8988T (cell line): ENCODE measurements around the gene AGK.

Source experiments
- DNase-seq: peaks from one replicate; pipeline ENCODE4 v3.0.0; 2011

AGK gene

GRCh38 chr7:141551094-141551781, at the start of gene AGK:
Gene AGK (plus strand): TSS chr7:141551410. CDS start chr7:141555467, 4,057 bp downstream.
- peak; percentile 63 for DNase-seq

- no peak for DNase-seq
These were observed 49.8 kb upstream of the AGK start for GRCh38 chr7:141501451-141501850.

DNA sequence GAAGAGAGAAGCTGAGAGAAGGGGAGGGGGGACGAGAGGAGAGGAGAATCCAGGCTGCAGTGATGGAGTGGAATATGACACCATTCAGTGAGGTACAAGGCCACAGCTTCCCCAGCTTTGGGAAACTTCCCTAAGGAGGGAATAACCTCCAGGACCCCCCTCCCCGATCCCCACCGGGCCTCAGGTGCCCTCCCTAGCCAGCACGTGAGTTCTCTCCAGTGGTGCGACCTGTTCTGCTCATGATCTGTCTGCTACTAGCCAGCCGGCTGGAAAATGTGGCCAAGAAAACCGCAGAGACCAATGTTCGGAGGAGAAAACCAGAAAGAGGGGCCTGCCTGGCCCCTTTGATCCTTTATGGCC, 39.9 kb upstream of the AGK start:
- no peak for DNase-seq

- no peak for DNase-seq
These were observed 39.4 kb upstream of the AGK start for GRCh38 chr7:141511676-141512396.

DNA sequence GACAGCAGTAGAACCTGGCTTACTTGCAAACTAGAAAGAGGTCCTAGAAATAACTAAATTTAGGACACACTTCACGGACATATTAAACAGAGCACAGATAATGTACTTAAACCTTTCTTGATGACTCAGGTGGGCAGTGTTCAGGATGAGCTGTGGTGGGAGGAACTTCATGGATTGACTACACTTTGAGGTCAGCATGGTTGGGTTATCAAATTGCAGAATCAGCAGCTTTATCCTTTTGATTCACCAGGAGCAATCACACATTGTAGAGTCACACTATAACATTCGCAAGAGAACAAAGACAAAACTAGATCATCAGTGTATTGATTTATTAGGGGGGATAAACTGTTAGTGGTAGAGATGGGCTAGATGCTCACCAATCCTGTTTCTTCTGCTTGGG, 38.6 kb upstream of the AGK start:
- no peak for DNase-seq

GRCh38 chr7:141513720-141514119, 37.5 kb upstream of the AGK start:
- DNase-seq = no peak

DNA sequence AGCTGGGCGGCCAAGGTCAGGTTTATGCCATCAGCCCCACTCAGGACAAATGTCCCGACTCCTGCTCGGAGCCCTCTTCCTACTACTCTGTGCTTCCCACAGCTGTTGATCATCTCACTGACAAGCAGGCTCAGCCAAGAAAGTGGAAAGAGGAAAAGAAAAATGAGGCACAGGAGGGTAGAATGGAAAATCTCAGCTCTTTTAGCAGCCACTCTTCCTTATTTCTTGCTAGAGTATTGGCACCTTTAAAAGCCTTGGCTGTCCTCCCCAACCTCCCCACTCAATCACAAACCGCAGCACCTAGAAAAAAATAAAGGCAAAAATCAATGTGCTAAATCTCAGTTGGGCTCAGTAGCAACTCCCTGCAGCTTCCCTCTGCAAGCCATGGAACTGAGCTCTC, 35.3 kb upstream of the AGK start:
- DNase-seq = no peak

GRCh38 chr7:141519623-141520022, 31.6 kb upstream of the AGK start:
- DNase-seq = no peak

GRCh38 chr7:141522657-141523342, 28.4 kb upstream of the AGK start:
- no peak for DNase-seq

DNA sequence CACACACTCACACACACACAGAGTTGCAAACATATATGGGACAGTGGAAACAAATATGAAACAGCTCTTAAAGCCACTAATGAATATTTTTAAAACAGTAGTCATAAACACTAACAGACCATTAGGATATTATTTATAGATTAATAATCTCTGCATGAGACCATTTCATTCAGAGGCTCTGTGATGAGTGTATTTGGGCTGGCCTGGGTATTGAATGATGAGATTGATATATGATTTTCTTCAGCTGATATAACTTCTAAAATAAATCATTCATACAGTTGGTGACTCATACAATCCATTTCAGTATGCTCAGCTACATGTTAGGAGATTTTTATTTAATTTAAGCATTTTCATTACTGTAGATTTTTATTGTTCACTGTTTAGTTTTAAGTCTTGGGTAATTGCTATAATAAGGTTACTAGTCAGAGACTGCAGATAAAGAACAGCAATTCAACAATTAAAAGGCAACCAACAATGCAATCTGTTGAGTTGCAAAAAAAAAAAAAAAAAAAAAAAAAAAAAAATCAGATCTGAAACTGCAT, 25.2 kb upstream of the AGK start:
- no peak for DNase-seq

DNA sequence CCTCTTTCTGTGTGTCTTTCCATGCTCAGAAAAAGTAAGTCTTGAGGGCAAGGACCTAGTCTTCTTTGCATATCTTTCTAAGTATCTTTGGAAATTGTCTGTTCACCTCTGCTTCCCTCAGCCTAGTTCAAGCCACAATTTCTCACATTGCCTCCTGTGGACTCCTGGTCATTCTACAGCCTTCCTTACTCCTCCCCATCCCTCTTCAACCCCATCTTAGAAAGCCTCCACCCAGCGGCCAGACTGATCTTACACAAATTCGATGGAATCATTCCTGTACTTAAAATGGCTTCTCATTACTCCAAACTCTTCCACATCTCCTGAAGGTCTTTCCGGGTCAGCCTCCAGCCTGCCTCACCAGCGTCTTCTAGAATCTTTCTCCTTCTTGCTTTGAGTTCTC, 24.1 kb upstream of the AGK start:
- DNase-seq = no peak

DNA sequence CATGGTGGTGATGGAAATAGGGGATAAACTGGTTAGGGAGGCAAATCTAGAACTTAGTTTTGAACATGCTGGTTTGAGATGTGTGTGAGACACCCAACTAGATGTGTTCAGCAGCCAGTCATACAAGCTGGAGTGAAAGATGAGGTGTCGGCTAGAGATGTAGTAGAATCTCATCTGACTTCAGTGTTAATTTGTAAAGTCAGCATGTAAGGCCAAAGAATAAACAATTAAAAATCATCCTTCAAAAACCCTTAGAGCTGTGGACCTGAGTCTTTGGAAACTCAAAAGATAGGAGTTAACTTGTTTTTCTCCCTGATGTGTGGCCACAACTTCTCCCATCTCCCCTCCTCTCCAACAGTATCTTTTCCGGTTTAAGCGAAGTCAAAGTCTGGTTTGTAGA, 22.8 kb upstream of the AGK start:
- no peak for DNase-seq

DNA sequence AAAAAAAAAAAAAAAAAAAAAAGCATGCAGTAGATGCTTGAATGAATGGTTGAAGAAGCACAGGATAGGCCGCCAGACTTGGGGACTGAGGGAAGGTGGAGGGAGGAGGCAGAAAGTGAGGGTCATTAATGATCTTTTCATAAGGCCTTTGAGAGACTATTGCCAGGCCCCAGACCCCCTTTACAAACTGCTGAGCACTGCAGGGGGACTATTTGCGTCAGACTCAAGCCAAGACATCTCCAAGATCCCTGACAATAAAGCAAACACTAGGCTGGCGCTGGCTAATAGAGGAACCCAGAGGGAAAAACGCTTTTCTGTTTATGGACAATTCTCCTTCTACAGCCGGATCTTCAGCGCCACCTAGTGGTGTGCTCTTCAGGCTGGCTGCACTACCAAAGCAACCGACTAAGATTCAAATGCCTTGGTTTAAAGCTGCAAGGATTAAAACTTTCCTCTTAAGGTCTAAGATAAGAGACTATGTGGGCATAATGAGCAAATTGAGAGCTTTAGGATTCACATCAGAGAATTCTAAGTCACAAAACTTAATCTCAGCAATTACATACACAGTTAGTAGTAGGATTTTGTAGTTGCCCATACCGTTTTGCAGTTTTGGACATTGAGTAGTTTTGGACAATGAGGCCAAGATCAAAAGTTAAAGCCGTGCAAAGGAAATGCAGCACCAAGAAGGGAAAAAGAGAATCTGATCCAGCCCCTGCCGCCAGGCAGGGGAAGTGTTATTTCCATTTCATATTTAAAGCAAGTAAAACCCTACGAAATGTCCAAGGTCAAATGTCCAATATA, 17.9 kb upstream of the AGK start:
- DNase-seq = no peak

DNA sequence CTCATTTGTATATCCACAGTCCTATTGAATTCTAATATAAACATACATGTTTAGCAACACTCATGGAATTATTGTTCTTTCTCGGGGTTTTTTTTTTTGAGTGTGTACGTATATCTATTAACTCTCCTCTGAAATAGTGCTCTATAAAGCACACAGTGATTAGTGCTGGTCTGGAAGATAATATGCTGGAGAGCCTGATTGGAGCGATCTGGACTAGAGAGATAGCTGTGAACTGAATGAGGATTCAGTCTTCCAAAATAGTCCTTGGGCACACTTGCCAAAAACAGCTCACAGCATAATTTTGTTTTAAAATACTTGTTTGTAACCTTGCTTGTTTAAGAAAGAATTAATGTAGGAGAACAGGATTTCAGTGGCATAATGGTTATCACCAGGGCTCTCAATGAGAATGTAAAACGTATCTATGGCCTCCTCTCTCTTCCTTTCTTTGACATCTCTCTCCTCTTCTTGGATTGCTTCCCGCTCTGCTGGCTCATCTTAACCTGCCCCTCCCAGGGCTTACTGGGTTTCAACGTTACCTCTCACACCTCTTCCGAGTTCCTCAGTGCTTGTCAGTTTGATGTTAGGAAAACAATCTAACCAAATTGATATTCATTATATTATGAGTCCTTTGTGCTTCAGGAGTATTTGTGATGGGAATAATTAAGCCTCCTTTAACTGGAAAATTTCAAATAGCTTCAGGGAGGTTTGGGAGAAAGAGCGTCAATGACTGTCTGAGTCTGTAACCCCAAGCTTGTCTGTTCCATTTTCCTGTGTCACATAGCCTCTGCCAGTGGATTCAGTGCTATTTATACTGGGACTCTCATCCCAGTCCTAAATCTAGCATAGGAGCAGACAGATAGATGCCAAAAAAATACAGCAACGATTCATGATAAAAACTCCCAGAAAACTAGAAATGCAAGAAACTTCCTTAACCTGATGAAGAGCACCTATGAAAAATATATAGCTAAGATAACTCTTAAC, 16.2 kb upstream of the AGK start:
- DNase-seq = no peak

DNA sequence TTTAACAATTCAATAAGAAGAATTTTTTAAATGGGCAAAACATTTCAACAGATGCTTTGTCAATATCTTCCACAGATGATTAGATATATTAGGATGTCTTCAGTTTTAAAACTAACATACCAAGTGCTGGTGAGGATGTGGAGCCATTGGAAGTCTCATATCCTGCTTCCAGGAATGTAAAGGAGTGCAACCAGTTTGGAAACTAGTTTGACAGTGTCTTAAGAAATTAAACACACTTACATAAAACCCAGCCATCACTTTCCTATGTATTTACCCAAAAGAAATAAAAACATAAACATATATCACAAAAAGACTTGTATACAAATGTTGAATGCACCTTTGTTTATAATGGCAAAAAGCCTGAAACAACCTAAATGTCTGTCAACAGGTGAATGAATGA, 13.3 kb upstream of the AGK start:
- no peak for DNase-seq

GRCh38 chr7:141541375-141541774, 9.8 kb upstream of the AGK start:
- DNase-seq = no peak

DNA sequence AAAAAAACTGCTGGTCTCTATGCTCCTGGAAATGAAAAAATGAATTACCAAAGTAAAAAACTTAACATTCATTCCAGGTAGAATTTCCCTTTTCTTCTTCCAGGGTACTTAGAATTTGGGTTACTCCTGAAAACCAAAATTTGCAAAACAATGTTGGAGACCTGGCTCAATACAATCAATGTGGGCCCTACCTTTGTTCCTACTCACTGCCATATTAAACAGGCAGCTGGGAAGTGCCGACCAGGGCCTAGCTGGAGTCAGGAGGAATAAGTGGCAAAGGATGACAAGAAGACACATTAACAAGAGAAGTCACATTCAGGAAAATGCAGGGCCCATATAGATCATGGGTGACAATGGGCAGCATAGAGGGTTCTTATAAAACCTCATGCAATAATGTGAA, 6.4 kb upstream of the AGK start:
- DNase-seq = no peak

- DNase-seq = no peak
These were observed 1.6 kb upstream of the AGK start for GRCh38 chr7:141549582-141549981.

DNA sequence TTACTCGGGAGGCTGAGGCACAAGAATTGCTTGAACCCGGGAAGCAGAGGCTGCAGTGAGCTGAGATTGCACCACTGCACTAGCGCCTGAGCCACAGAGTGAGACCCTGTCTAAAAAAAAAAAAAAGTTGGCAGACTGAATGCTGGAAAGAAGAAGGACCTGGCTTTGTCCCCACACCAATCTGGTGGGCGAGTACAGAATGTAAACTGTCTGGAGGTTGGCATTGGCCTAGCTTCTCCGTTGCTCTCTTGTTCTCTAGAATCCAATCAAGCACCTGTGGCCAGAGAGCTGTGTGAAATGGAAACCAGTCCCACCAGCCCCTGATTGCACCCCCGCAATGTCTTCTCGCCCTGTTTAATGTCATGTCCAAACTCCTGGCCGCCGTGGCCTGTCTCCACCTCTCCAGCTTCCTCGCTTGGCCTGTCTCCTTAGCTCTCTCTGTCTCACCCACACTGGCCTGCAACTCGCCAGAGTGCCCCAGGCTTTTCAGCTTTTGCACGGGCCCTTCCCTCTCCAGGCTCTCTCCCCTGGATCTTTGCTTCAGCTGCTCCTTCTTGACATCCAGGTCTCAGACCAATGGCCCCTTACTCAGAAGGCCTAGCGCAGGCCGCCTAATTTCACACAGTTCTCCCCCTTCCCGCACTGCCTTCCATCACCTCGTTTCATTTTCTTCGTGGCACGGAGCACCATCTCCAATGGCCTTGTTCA, 670 bp upstream of the AGK start:
- no peak for DNase-seq

- no peak for DNase-seq
These were observed 572 bp downstream of the AGK start for GRCh38 chr7:141551782-141552181.

DNA sequence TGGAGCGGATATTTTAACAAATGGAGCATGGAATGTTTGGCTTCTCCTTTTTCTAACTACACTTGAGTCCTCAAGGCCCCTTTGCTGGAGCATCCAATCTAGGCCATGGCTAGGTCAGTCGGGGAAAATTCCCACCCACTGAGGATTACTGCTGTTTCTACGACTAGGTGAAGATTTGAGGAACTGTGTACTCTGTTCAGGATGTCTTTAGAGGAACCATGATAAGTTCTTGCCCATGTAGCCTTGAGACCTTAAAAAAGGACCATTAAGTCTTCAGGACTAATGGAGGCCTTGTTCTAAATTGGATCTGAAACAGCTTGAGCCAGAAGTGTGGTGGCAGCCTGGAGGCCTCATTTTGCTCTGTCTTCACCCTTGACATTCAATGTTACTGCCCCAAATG, 6.2 kb downstream of the AGK start:
- DNase-seq = no peak
